Measurements from ENCODE around the gene TNFRSF4. TPM values are rescaled to one million over a fixed set of nuclear protein-coding genes. Genes with fewer than 3 reads are reported as not detected.

Gene TNFRSF4
- total and polyA plus RNA-seq, 2 donors (not counting 1 experiment from before 2014, with no cell fraction given): 0.05 to 0.17 TPM

DNA sequence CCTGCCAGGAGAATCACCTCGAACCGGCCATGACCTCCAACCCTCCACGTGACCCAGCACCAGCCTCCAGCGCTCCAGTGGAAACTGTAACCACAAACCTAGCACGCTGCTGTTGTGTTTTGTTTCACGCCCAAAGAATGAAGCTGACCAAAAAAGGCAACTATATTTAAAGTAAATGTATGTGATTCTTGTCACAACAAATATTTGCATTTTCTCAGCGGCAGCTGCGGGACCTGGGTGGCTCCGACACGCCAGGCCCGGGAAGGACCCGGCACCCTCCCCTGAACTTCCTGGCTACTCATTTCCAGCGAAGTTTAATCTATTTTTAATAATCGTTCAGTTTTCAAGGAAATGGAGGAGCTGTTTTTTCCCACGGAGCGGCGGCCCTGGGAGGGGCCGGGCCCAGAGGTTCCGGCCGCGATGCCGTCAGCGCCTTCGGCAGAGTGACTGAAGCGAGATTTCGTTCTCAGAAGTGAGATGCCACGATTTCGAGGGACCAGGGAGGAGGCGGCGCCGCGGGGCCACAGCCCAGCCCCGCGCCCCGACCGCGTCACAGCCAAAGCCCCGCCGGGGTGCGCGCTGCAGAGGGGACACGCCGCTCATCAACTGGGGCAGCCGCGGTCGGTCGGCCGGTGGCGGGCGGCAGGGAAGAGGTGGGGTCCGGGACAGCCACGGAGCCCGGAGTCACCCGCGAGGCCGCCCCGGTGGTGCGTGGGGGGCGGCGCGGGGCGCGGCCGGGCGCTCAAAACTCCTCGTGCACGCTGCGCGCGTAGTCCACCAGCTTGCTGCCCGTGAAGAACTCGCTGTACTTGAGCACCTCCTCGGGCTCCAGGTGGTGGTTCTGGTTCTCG lies 3.0 kb upstream of the TNFRSF4 start:
- Histone ChIP-seq H3K27me3 (ENCODE audit: control insufficient read depth, insufficient read depth, low read length) (no peaks in the 10 kb centered on the region), H3K36me3 (ENCODE audit: control insufficient read depth, insufficient read depth, low read length) (peaks cover 28% of the 10 kb centered on the region)
- TF ChIP-seq, protein P1, sequence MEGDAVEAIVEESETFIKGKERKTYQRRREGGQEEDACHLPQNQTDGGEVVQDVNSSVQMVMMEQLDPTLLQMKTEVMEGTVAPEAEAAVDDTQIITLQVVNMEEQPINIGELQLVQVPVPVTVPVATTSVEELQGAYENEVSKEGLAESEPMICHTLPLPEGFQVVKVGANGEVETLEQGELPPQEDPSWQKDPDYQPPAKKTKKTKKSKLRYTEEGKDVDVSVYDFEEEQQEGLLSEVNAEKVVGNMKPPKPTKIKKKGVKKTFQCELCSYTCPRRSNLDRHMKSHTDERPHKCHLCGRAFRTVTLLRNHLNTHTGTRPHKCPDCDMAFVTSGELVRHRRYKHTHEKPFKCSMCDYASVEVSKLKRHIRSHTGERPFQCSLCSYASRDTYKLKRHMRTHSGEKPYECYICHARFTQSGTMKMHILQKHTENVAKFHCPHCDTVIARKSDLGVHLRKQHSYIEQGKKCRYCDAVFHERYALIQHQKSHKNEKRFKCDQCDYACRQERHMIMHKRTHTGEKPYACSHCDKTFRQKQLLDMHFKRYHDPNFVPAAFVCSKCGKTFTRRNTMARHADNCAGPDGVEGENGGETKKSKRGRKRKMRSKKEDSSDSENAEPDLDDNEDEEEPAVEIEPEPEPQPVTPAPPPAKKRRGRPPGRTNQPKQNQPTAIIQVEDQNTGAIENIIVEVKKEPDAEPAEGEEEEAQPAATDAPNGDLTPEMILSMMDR (conservative IDR thresholded peaks at IDR 0.05 in 1 of 2, IDR thresholded peaks at IDR 0.05 in 1 of 2; ENCODE audit: low read depth in 1 of 2, low read length in 2 of 2): no peak
- no peak for TF ChIP-seq EZH2 (IDR thresholded peaks at IDR 0.05; ENCODE audit: low read length, missing control alignments)

DNA sequence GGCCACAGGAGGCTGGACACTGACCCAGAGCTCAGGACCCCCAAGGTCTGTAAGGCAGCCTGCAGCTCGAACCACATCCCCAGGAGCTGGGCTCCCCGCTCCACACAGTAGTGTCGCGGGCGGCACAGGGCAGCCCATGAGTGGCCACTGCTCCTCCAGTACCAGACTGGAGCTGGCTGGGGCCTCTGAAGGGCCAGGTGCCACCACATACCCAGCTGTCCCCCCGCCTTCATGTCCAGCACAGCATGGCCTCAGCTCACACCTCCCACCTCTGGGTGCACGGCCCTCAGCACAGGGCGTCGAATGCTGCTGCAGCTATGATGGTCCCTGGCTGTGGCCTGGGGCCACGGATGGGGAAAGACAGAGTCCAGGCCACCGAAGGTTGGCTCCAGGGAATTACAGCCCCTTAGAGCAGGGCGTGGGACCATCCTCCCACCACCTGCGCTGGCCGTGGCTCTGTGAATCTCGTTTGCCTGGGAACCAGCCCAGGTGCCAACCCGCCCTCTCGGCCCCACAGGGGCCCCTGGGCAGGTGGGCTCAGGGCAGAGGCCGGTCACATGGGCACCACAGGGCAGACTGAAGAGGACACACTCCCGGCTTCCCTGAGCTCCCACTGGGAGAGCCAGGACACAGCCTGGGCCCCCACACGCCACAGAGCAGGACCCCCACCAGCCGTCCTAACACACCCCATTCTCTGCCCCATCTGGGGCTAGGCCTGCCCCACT lies 2.1 kb upstream of the TNFRSF4 start:
- TF ChIP-seq EZH2 (IDR thresholded peaks at IDR 0.05; ENCODE audit: low read length, missing control alignments): no peak
- TF ChIP-seq, protein P1 (conservative IDR thresholded peaks at IDR 0.05 in 1 of 2, IDR thresholded peaks at IDR 0.05 in 1 of 2; ENCODE audit: low read depth in 1 of 2, low read length in 2 of 2): no peak
- Histone ChIP-seq H3K4me2 (ENCODE audit: extremely low read depth, insufficient read depth, low read length) (no peak overlapping the region), H4K20me1 (ENCODE audit: control insufficient read depth, extremely low read depth, insufficient read depth, low read length) (no peaks in the 10 kb centered on the region), H3K36me3 (ENCODE audit: control insufficient read depth, insufficient read depth, low read length) (peaks cover 26% of the 10 kb centered on the region), H3K27me3 (ENCODE audit: control insufficient read depth, insufficient read depth, low read length) (no peaks in the 10 kb centered on the region), H3K9me3 (ENCODE audit: control insufficient read depth, insufficient read depth, low read depth, low read length) (no peaks in the 10 kb centered on the region), H2AFZ (ENCODE audit: low read length) (no peak overlapping the region), H3K9ac (ENCODE audit: insufficient read depth, low read length) (no peak overlapping the region), H3K4me3 (replicated peaks in 1 of 4; ENCODE audit: control extremely low read depth in 1 of 4, insufficient read depth in 1 of 4, low read depth in 3 of 4, low read length in 4 of 4) (no peak overlapping the region), H3K4me1 (ENCODE audit: control insufficient read depth, extremely low read depth, insufficient read depth, low read length) (no peaks in the 10 kb centered on the region), H3K27ac (ENCODE audit: insufficient read depth, low read length) (no peak overlapping the region), H3K79me2 (ENCODE audit: control insufficient read depth, insufficient read depth, low read length) (no peaks in the 10 kb centered on the region)
- DNase-seq (ENCODE audit: low read depth in 2 of 2): no peak

More for the DNA sequence above, 3.0 kb upstream of the TNFRSF4 start:
- Histone ChIP-seq H3K9me3 (ENCODE audit: control insufficient read depth, insufficient read depth, low read depth, low read length) (no peaks in the 10 kb centered on the region), H3K4me2 (ENCODE audit: extremely low read depth, insufficient read depth, low read length) (no peak overlapping the region), H2AFZ (ENCODE audit: low read length) (no peak overlapping the region), H3K9ac (ENCODE audit: insufficient read depth, low read length) (no peak overlapping the region), H3K27ac (ENCODE audit: insufficient read depth, low read length) (no peak overlapping the region), H3K79me2 (ENCODE audit: control insufficient read depth, insufficient read depth, low read length) (no peaks in the 10 kb centered on the region), H3K4me3 (replicated peaks in 1 of 4; ENCODE audit: control extremely low read depth in 1 of 4, insufficient read depth in 1 of 4, low read depth in 3 of 4, low read length in 4 of 4) (no peak overlapping the region), H3K4me1 (ENCODE audit: control insufficient read depth, extremely low read depth, insufficient read depth, low read length) (no peaks in the 10 kb centered on the region), H4K20me1 (ENCODE audit: control insufficient read depth, extremely low read depth, insufficient read depth, low read length) (no peaks in the 10 kb centered on the region)
- no peak for DNase-seq (ENCODE audit: low read depth in 2 of 2)

DNA sequence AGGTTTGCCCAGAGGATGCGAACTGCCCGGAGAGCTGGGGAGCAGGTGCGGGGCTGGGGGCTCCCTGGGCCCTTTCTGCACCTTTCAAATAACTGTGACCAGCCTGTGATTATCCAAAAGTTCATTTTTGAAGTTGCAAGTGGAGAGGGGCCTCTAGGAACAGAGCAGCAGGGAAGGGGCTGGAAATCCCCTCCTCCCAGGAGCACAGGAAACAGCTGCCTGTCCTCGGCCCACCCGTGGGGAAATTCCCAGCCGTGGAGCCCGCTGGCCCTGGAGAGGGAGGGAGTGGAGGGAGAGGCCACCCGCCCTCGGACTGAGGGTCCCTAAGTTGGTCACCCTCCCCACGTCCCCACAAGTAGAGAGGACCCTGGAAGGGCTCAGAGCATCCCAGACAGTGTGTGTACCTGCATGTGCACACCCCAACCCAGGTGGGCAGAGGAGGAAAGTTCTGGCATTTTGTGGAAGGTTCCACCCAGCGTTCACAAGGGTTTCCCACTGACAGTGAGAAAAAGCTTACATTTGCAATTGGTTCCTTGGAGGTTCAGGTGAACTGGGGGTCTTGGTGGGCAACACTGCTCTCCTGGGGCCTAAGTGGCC lies 1.2 kb upstream of the TNFRSF4 start:
- Histone ChIP-seq H2AFZ (ENCODE audit: low read length) (no peak overlapping the region), H3K9me3 (ENCODE audit: control insufficient read depth, insufficient read depth, low read depth, low read length) (no peaks in the 10 kb centered on the region), H4K20me1 (ENCODE audit: control insufficient read depth, extremely low read depth, insufficient read depth, low read length) (no peaks in the 10 kb centered on the region), H3K27me3 (ENCODE audit: control insufficient read depth, insufficient read depth, low read length) (no peaks in the 10 kb centered on the region), H3K27ac (ENCODE audit: insufficient read depth, low read length) (no peak overlapping the region), H3K4me1 (ENCODE audit: control insufficient read depth, extremely low read depth, insufficient read depth, low read length) (no peaks in the 10 kb centered on the region), H3K36me3 (ENCODE audit: control insufficient read depth, insufficient read depth, low read length) (peaks cover 21% of the 10 kb centered on the region), H3K79me2 (ENCODE audit: control insufficient read depth, insufficient read depth, low read length) (no peaks in the 10 kb centered on the region), H3K4me2 (ENCODE audit: extremely low read depth, insufficient read depth, low read length) (no peak overlapping the region), H3K9ac (ENCODE audit: insufficient read depth, low read length) (no peak overlapping the region), H3K4me3 (replicated peaks in 1 of 4; ENCODE audit: control extremely low read depth in 1 of 4, insufficient read depth in 1 of 4, low read depth in 3 of 4, low read length in 4 of 4) (no peak overlapping the region)
- TF ChIP-seq, protein P1 (conservative IDR thresholded peaks at IDR 0.05 in 1 of 2, IDR thresholded peaks at IDR 0.05 in 1 of 2; ENCODE audit: low read depth in 1 of 2, low read length in 2 of 2): no peak
- no peak for TF ChIP-seq EZH2 (IDR thresholded peaks at IDR 0.05; ENCODE audit: low read length, missing control alignments)
- no peak for DNase-seq (ENCODE audit: low read depth in 2 of 2)

Measured in fibroblast of lung (primary cell).